K562 (cell line): ENCODE data around the gene IPO7. TPM values are rescaled to one million over a fixed set of nuclear protein-coding genes. Genes with fewer than 3 reads are reported as not detected.
A peak's percentile ranks its signal among the peaks of the same experiment; 100 is the strongest.

Experiments
- ATAC-seq: fragments of 200-7000 bp; cut with Tn5 transposase; 3 replicates; pipeline ENCODE4 v1.9.1; 2020; ENCODE audit warnings: moderate library complexity
- BruUV-seq: library from RNA; stranded (reverse); fragments of 400-500 nt; replicated peaks from 2 replicates; lab custom pipeline; 2021; lab: Mats Ljungman, UMichigan
- CTCF ChIA-PET: fragments of 300-600 bp; formaldehyde crosslinking; extraction: SDS; loops from one replicate; lab custom pipeline; 2021; ENCODE audit warnings: low intra/inter-chr PET ratio; lab: Yijun Ruan, JAX
- POLR2A ChIA-PET: fragments of 300-600, 350-650 bp; sonication (Branson Sonifier 250); formaldehyde crosslinking; extraction: SDS; loops from one replicate; lab custom pipeline; 2021; ENCODE audit warnings: antibody characterized with exemption, inconsistent platforms; lab: Yijun Ruan, JAX
- DNase-seq, 4 experiments: peaks; one replicate each; pipeline versions ENCODE4 v3.0.0 to v3.0.0-alpha.2; 2011 to 2018; ENCODE audit warnings: low spot score in 3 of 4, mixed read lengths in 3 of 4; ENCODE audit errors: extremely low read depth in 1 of 4
- FAIRE-seq: peaks from 2 replicates; lab custom pipeline; 2011; peaks lifted over from hg19 to GRCh38; lab: Jason Lieb, UNC
- H2AFZ ChIP-seq: 2 replicates; pipeline ENCODE4 v1.6.0; 2011; ENCODE audit warnings: low read depth, low read length, control low read depth, inconsistent platforms
- H3K27ac ChIP-seq: fragments of 200-600 bp; 3 replicates; pipeline ENCODE4 v1.8.0; 2011; ENCODE audit warnings: low read depth, mild to moderate bottlenecking, control low read depth, inconsistent platforms, low read length, moderate library complexity, mixed read lengths; ENCODE audit errors: extremely low read depth
- H3K27me3 ChIP-seq, 2 experiments: fragments of 300-600 bp in 1 of 2; 2 replicates in 1 of 2; 3 replicates in 1 of 2; pipeline versions ENCODE4 v1.6.0 to v1.8.0; 2011; ENCODE audit warnings: inconsistent platforms in 2 of 2, low read length in 2 of 2, mild to moderate bottlenecking in 1 of 2, mixed read lengths in 1 of 2, moderate library complexity in 1 of 2; ENCODE audit not compliant: control insufficient read depth in 2 of 2, insufficient read depth in 2 of 2
- H3K36me3 ChIP-seq: fragments of 300-600 bp; 3 replicates; pipeline ENCODE4 v1.8.0; 2011; ENCODE audit warnings: mild to moderate bottlenecking, low read length, inconsistent platforms; ENCODE audit not compliant: control insufficient read depth, insufficient read depth
- H3K4me1 ChIP-seq, 2 experiments: fragments of 200-600 bp in 1 of 2; replicated peaks in 1 of 2; 2 replicates in 1 of 2; 3 replicates in 1 of 2; pipeline versions ENCODE4 v1.5.1 to v1.8.0; 2011; ENCODE audit warnings: inconsistent platforms in 2 of 2, low read length in 2 of 2, mild to moderate bottlenecking in 1 of 2, mixed read lengths in 1 of 2, moderate library complexity in 1 of 2; ENCODE audit not compliant: control insufficient read depth in 2 of 2, insufficient read depth in 2 of 2
- H3K4me2 ChIP-seq: 2 replicates; pipeline ENCODE4 v1.6.1; 2011; ENCODE audit warnings: low read length, control low read depth, inconsistent platforms, mixed read lengths; ENCODE audit not compliant: insufficient read depth
- H3K4me3 ChIP-seq: fragments of 200-600 bp; sonication (generic), shearing (Covaris generic); 2 replicates; pipeline ENCODE4 v1.5.1; 2016; ENCODE audit warnings: control low read depth, inconsistent platforms
- H3K79me2 ChIP-seq: fragments of 200-600 bp; 3 replicates; pipeline ENCODE4 v1.8.0; 2011; ENCODE audit warnings: low read length, inconsistent platforms; ENCODE audit not compliant: control insufficient read depth, insufficient read depth
- H3K9ac ChIP-seq, 2 experiments: 2 replicates each; pipeline versions ENCODE4 v1.6.0 to v1.6.1; 2011; ENCODE audit warnings: low read depth in 2 of 2, low read length in 2 of 2, control low read depth in 1 of 2, inconsistent platforms in 1 of 2, mild to moderate bottlenecking in 1 of 2, mixed read lengths in 1 of 2; ENCODE audit not compliant: insufficient read depth in 1 of 2
- H3K9me1 ChIP-seq: one replicate; pipeline ENCODE4 v1.6.0; 2011; ENCODE audit warnings: inconsistent platforms, mild to moderate bottlenecking, low read length, moderate library complexity; ENCODE audit not compliant: control insufficient read depth, insufficient read depth
- H3K9me3 ChIP-seq: replicated peaks from 2 replicates; pipeline ENCODE4 v1.5.1; 2011; ENCODE audit warnings: low read depth, low read length, inconsistent platforms; ENCODE audit not compliant: control insufficient read depth, insufficient read depth
- H4K20me1 ChIP-seq: replicated peaks from 2 replicates; pipeline ENCODE4 v1.6.1; 2011; ENCODE audit warnings: low read length, inconsistent platforms, mixed read lengths; ENCODE audit not compliant: control insufficient read depth, insufficient read depth
- CBFA2T3 ChIP-seq: fragments of 450-650 bp; IDR thresholded peaks from 2 replicates; pipeline ENCODE4 v1.6.1; 2017
- EGR1 ChIP-seq: fragments of 450-650 bp; conservative IDR thresholded peaks from 2 replicates; pipeline ENCODE4 v1.6.1; 2017; ENCODE audit warnings: mild to moderate bottlenecking
- ELK1 ChIP-seq: sonication (generic); formaldehyde crosslinking; IDR thresholded peaks from 2 replicates; pipeline ENCODE4 v1.8.1; 2022; ENCODE audit warnings: missing genetic modification reagents
- HDAC1 ChIP-seq, 2 experiments: fragments of 450-650 bp; IDR thresholded peaks; 2 replicates each; pipeline ENCODE4 v1.6.1; 2016 to 2017; ENCODE audit warnings: inconsistent platforms in 1 of 2, mild to moderate bottlenecking in 1 of 2, moderate library complexity in 1 of 2
- KDM1A ChIP-seq, 2 experiments: fragments of 450-650 bp; IDR thresholded peaks; 2 replicates each; pipeline ENCODE4 v1.6.1; 2016; ENCODE audit warnings: mild to moderate bottlenecking in 2 of 2
- ZNF589 ChIP-seq: fragments of 200-800 bp; sonication (Bioruptor generic); IDR thresholded peaks from 2 replicates; pipeline ENCODE4 v1.6.1; 2016; ENCODE audit warnings: low read depth, missing genetic modification characterization, missing compliant biosample characterization
- WGBS: fragments of 100-300 bp; shearing (Covaris generic); methylation state at CpG from one replicate; pipeline ENCODE4 v1.1.6; 2016; ENCODE audit warnings: low coverage, mixed read lengths; ENCODE audit not compliant: insufficient coverage; ENCODE audit errors: missing lambda C conversion rate; 5-methylcytosine and 5-hydroxymethylcytosine counted together
- in situ Hi-C: fragments of 300-500 bp; cut with MboI; formaldehyde crosslinking; loops from 4 replicates; pipeline ENCODE4 v1.15.0; 2018; ENCODE audit warnings: inconsistent platforms, mixed read lengths
- intact Hi-C: fragments of 100-400 bp; cut with micrococcal nuclease; formaldehyde crosslinking; loops from 2 replicates; pipeline ENCODE4 v1.14.2; 2022
- polyA plus RNA-seq, 8 experiments: library from polyadenylated mRNA; depleted of rRNA in 4 of 8; stranded (reverse) in 5 of 8; unstranded in 3 of 8; fragments of >200 nt; fragmentation: Nextera tagmentation in 2 of 8; fragmentation: Illumina TruSeq in 1 of 8; extraction: Ambion mirVana in 2 of 8; extraction: Trizol in 1 of 8; gene quantifications; 2 replicates each; pipeline versions ENCODE4 v1.2.1 to v1.2.3, GENCODE V29; 2011 to 2014; ENCODE audit warnings: inconsistent platforms in 1 of 8, missing spikeins in 1 of 8
- total RNA-seq, 7 experiments: library from RNA; depleted of rRNA in 6 of 7; stranded (reverse); fragments of >200 nt in 6 of 7; fragmentation: Illumina TruSeq in 2 of 7; extraction: Trizol in 2 of 7; gene quantifications; 2 replicates each; pipeline versions ENCODE4 v1.2.1 to v1.2.3, GENCODE V29; 2011 to 2021; ENCODE audit warnings: low replicate concordance in 1 of 7

IPO7 gene
- total and polyA plus RNA-seq, 9 of the 15 experiments (the other 6 are each of a cell fraction or from before 2014, with no cell fraction given): 23.6 to 138 (median 110) TPM

- no peak for TF ChIP-seq ELK1
These were observed 2.4 kb downstream of the IPO7 start (continued) for GRCh38 chr11:9386901-9387300.

GRCh38 chr11:9396310-9396709, 11.9 kb downstream of the IPO7 start:
- Histone ChIP-seq H3K27me3 (no peaks in the 10 kb centered on the region), H3K9ac (0 out of 4 replicates have a peak overlapping the region, but pooled peaks of 1 of the 2 experiments have one; percentile 50), H3K4me3 (no peak overlapping the region), H3K9me3 (no peaks in the 10 kb centered on the region), H4K20me1 (peaks cover 32% of the 10 kb centered on the region; the same call in 1 of the 2 replicates), H3K4me1 (peaks cover 4 to 11% of the 10 kb centered on the region in 2 experiments; a peak in 3 of 5 replicates), H3K27ac (no peak overlapping the region), H2AFZ (no peak overlapping the region), H3K9me1 (no peaks in the 10 kb centered on the region), H3K4me2 (no peak overlapping the region), H3K79me2 (peaks cover 98% of the 10 kb centered on the region), H3K36me3 (peaks cover 77% of the 10 kb centered on the region)
- no TSS peak for BruUV-seq
- TF ChIP-seq EGR1 (no peak), HDAC1 (IDR thresholded peaks at IDR 0.05) (no peak), CBFA2T3 (no peak), KDM1A (IDR thresholded peaks at IDR 0.05) (no peak), ZNF589 (CRISPR knock-in tag) (no peak)
- ChIA-PET CTCF (no interaction called here), POLR2A (interaction anchor here (4.7 kb wide), 1 partner anchor 11 kb away, joined by 33 read pairs; the partner anchor contains the start of gene IPO7)
- WGBS: 87% methylated on average over 9 of the region's 10 CpGs
- no peak for FAIRE-seq
- no peak for ATAC-seq
- in situ Hi-C loops (no loop called here), intact Hi-C loops (no loop called here)
- DNase-seq: no peak
